SH-SY5Y (cell line): ENCODE data around the gene LCE2D.
"Not testable (repeated sequence)": the region's sequence is repeated elsewhere in the genome, so short reads cannot be mapped to it uniquely, and the experiment has no call there.

Source experiments
- GATA2 ChIP-seq: IDR thresholded peaks from 2 replicates; pipeline ENCODE4 v1.6.1; 2011; ENCODE audit warnings: mild to moderate bottlenecking, low read depth, low read length
- GATA3 ChIP-seq: IDR thresholded peaks from 2 replicates; pipeline ENCODE4 v1.6.1; 2011; ENCODE audit warnings: low read depth, mild to moderate bottlenecking, low read length, moderate library complexity

The LCE2D gene

GRCh38 chr1:152667648-152668047, 4.5 kb downstream of the LCE2D start:
- no peak for TF ChIP-seq GATA3
- TF ChIP-seq GATA2: no peak

- no peak for TF ChIP-seq GATA3
- TF ChIP-seq GATA2: no peak
These were observed 9.8 kb downstream of the LCE2D start for GRCh38 chr1:152673016-152673415.

GRCh38 chr1:152674983-152675382, 11.8 kb downstream of the LCE2D start, which contains the start of gene LCE2C:
Gene LCE2C (plus strand): TSS chr1:152675279. CDS start chr1:152676016, 737 bp downstream.
- not testable (repeated sequence) for TF ChIP-seq GATA2, GATA3

GRCh38 chr1:152679459-152679858, 16.3 kb downstream of the LCE2D start:
- TF ChIP-seq GATA3: no peak
- TF ChIP-seq GATA2: no peak

GRCh38 chr1:152681616-152682015, 18.4 kb downstream of the LCE2D start:
- TF ChIP-seq GATA2 (no peak), GATA3 (no peak)

- TF ChIP-seq GATA2 (no peak), GATA3 (no peak)
These were observed 20.7 kb downstream of the LCE2D start for GRCh38 chr1:152683846-152684245.

GRCh38 chr1:152685823-152686222, 22.6 kb downstream of the LCE2D start, which contains the start of gene LCE2B:
Gene LCE2B (plus strand): TSS chr1:152686123. CDS start chr1:152686844, 721 bp downstream.
- not testable (repeated sequence) for TF ChIP-seq GATA3, GATA2

- TF ChIP-seq GATA2 (no peak), GATA3 (no peak)
These were observed 34.8 kb downstream of the LCE2D start, which contains the start of gene LCE2A for GRCh38 chr1:152697701-152698600. Gene LCE2A (plus strand): TSS chr1:152698345. CDS start chr1:152698902, 557 bp downstream.

- no peak for TF ChIP-seq GATA3
- no peak for TF ChIP-seq GATA2
These were observed 36.6 kb downstream of the LCE2D start for GRCh38 chr1:152699746-152700145.

- TF ChIP-seq GATA2 (no peak), GATA3 (no peak)
These were observed 44.7 kb downstream of the LCE2D start, which contains the start of gene LCE4A for GRCh38 chr1:152707860-152708259. Gene LCE4A (plus strand): TSS chr1:152708160. CDS start chr1:152709076, 916 bp downstream.
